Right lobe of liver (tissue), 6 donors: ENCODE data around the gene KIF19. TPM values are rescaled to one million over a fixed set of nuclear protein-coding genes. Genes with fewer than 3 reads are reported as not detected.
"Not testable (repeated sequence)": the region's sequence is repeated elsewhere in the genome, so short reads cannot be mapped to it uniquely, and the experiment has no call there.

Experiments used
- ATAC-seq, 4 donors: fragments of 200-7000 bp; cut with Tn5 transposase; one replicate each; pipeline ENCODE4 v1.9.1; 2020; ENCODE audit warnings: mild to moderate bottlenecking in 4 of 4, moderate library complexity in 4 of 4
- DNase-seq, 3 donors: peaks; one replicate each; pipeline ENCODE4 v3.0.0-alpha.2; 2020
- H3K27ac ChIP-seq, 3 donors: fragments of 200-600 bp; one replicate each; pipeline ENCODE4 v1.8.0; 2022
- H3K27me3 ChIP-seq, 2 donors: fragments of 200-600 bp; one replicate each; pipeline ENCODE4 v1.8.0; 2022
- H3K36me3 ChIP-seq, 4 donors: fragments of 200-600 bp; sonication (generic) in 1 of 4; one replicate each; pipeline versions ENCODE4 v1.5.1 to v1.8.0; 2017 to 2022; ENCODE audit warnings: control low read depth in 1 of 4
- H3K4me1 ChIP-seq, 4 donors: fragments of 200-600 bp; sonication (generic) in 1 of 4; one replicate each; pipeline versions ENCODE4 v1.5.1 to v1.8.0; 2017 to 2022; ENCODE audit warnings: control low read depth in 1 of 4
- H3K4me3 ChIP-seq, 3 donors: fragments of 200-600 bp; one replicate each; pipeline ENCODE4 v1.8.0; 2022
- H3K9me3 ChIP-seq, 4 donors: fragments of 200-600 bp; sonication (generic) in 1 of 4; one replicate each; pipeline versions ENCODE4 v1.5.1 to v1.8.0; 2017 to 2022; ENCODE audit warnings: control low read depth in 1 of 4
- CTCF ChIP-seq, 4 donors: fragments of 200-600 bp in 3 of 4; fragments of 450-650 bp in 1 of 4; IDR thresholded peaks; one replicate each; pipeline versions ENCODE4 v1.5.1 to v1.8.0; 2016 to 2022; ENCODE audit warnings: antibody characterized with exemption in 4 of 4, mild to moderate bottlenecking in 2 of 4
- POLR2A ChIP-seq: fragments of 450-650 bp; IDR thresholded peaks from one replicate; pipeline ENCODE4 v1.6.1; 2017; ENCODE audit warnings: antibody characterized with exemption, mild to moderate bottlenecking
- WGBS: methylation state at CpG from one replicate; pipeline ENCODE4 v1.1.6; 2018; ENCODE audit warnings: low coverage, low lambda C conversion rate; ENCODE audit not compliant: insufficient coverage; ENCODE audit errors: missing lambda C conversion rate; 5-methylcytosine and 5-hydroxymethylcytosine counted together
- intact Hi-C, 2 donors: fragments of 100-400 bp; cut with DNase I; formaldehyde crosslinking; loops; one replicate each; pipeline versions ENCODE4 v1.11.2 to v1.14.1; 2022
- total RNA-seq, 6 experiments: library from RNA; depleted of rRNA in 2 of 6; stranded (reverse); fragments of >200 nt in 2 of 6; fragmentation: NEBNext Ultra II Directional in 3 of 6; extraction: Animal tissue kit (Norgen Biotek cat#: 25700) in 3 of 6; gene quantifications; one replicate each; pipeline versions ENCODE4 v1.1.0 to v1.2.4, GENCODE V29; 2016 to 2023
- donor health status: DM: no; HTN: yes; CAD: no.
- donor health status: DM: no; HTN: no; CAD: no.
- donor health status: DM: no; HTN: no; CAD: no.
- donor health status: DM: no; HTN: yes; CAD: no.
- donor health status: DM: no; HTN: yes; CAD: no.

Gene KIF19
- total RNA-seq, 6 experiments from 2014 or later = 0.31 to 1.1 (median 0.64) TPM

GRCh38 chr17:74402048-74402447 is 76.0 kb downstream of the KIF19 start:
- no peak overlapping the region for H3K27ac ChIP-seq
- H3K36me3 ChIP-seq = no peaks in the 10 kb centered on the region
- H3K4me1 ChIP-seq = peaks cover 0 to 3% (median 0%) of the 10 kb centered on the region in 4 donors
- ATAC-seq (no peak), DNase-seq (no peak)
- no peaks in the 10 kb centered on the region for H3K9me3 ChIP-seq
- WGBS = 78% methylated on average over 5 of the region's 7 CpGs
- no peak for TF ChIP-seq CTCF (IDR thresholded peaks at IDR 0.05)
- TF ChIP-seq POLR2A = no peak
- no peak overlapping the region for H3K4me3 ChIP-seq
- H3K27me3 ChIP-seq = no peaks in the 10 kb centered on the region
- intact Hi-C loops = no loop called here

DNA sequence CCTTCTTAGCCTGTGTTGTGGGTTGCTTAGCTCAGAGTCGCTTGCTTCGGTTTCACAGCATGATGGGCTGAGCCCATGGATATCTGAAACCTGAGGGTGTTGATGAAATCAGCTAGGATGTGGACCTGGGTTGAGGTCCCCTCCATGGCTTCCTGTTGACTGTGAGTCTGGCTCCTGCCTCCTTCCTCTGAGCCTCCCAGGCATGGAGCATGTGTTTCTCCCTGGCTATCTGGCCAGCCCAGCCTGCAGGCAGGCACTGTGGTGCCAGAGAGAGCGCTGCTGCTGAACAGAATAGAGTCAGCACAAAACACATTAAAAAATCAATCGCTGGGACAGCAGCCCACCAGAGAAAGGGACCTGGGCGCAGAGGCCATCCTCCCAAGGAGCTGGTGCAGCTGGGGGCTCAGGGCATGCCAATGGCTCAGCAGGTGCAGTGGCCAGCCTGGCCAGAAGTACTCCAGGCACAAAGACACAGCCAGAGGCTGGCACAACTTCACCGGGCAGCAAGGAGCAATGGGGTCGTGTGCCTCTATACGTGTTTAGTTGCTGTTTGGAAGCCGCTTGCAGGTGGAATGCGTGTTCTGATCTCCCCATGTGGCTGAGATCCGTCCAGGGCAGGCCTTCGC is 77.6 kb downstream of the KIF19 start:
- ATAC-seq (peak in 1 of 4 donors; percentile 55), DNase-seq (no peak)
- H3K4me1 ChIP-seq = peaks cover 0 to 9% (median 0%) of the 10 kb centered on the region in 4 donors
- intact Hi-C loops = no loop called here
- H3K36me3 ChIP-seq = no peaks in the 10 kb centered on the region
- no peaks in the 10 kb centered on the region for H3K9me3 ChIP-seq
- WGBS = no CpG with 5 or more reads among the region's 12 CpGs
- H3K27ac ChIP-seq = no peak overlapping the region
- no peaks in the 10 kb centered on the region for H3K27me3 ChIP-seq
- no peak overlapping the region for H3K4me3 ChIP-seq
- TF ChIP-seq POLR2A (no peak), CTCF (IDR thresholded peaks at IDR 0.05) (no peak)

- no peaks in the 10 kb centered on the region for H3K36me3 ChIP-seq
- peaks cover 0 to 9% (median 0%) of the 10 kb centered on the region in 4 donors for H3K4me1 ChIP-seq
- H3K27me3 ChIP-seq = no peaks in the 10 kb centered on the region
- no peak overlapping the region for H3K4me3 ChIP-seq
- H3K27ac ChIP-seq = no peak overlapping the region
- no CpG with 5 or more reads among the region's 7 CpGs for WGBS
- no peak for DNase-seq
- H3K9me3 ChIP-seq = no peaks in the 10 kb centered on the region
- TF ChIP-seq POLR2A (no peak), CTCF (IDR thresholded peaks at IDR 0.05) (no peak)
- no peak for ATAC-seq
- intact Hi-C loops = no loop called here
Measured at GRCh38 chr17:74404218-74404617, 78.2 kb downstream of the KIF19 start.

DNA sequence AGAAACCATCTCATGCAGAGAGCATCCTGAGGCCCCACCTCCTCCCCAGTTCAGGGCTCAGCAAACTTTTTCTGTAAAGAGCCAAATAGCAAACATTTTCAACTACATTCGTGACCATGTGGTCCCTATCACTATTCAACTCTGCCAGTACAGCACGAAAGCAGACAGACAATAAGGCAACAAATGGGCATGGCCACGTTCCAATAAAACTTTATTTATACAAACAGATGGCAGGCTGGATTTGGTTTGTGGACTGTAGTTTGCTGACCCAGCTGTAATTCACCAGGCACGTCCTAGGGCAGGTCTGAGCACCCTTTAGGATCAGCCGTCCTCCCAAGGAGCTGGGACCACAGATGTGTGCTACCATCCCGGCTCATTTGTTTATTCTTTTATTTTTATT is 78.8 kb downstream of the KIF19 start:
- DNase-seq (no peak), ATAC-seq (no peak)
- TF ChIP-seq POLR2A (no peak), CTCF (IDR thresholded peaks at IDR 0.05) (no peak)
- no peaks in the 10 kb centered on the region for H3K9me3 ChIP-seq
- 77% methylated on average over 6 of the region's 6 CpGs for WGBS
- no peaks in the 10 kb centered on the region for H3K27me3 ChIP-seq
- no peaks in the 10 kb centered on the region for H3K36me3 ChIP-seq
- peaks cover 0 to 9% (median 0%) of the 10 kb centered on the region in 4 donors for H3K4me1 ChIP-seq
- H3K27ac ChIP-seq = no peak overlapping the region
- no peak overlapping the region for H3K4me3 ChIP-seq
- intact Hi-C loops = no loop called here

GRCh38 chr17:74405311-74405710 is 79.3 kb downstream of the KIF19 start:
- H3K9me3 ChIP-seq, H3K36me3 ChIP-seq, DNase-seq, H3K27me3 ChIP-seq, H3K27ac ChIP-seq, intact Hi-C loops, ATAC-seq, H3K4me3 ChIP-seq, H3K4me1 ChIP-seq: not testable (repeated sequence)
- 94% methylated on average over 5 of the region's 5 CpGs for WGBS

Other genes starting within 250 kb of the KIF19 start
- 100 to 1,000 TPM; 161 to 313 (median 282) TPM for gene RPL38, start 122.5 kb upstream of the KIF19 start, total RNA-seq
- gene TTYH2, start 112.7 kb upstream of the KIF19 start, total RNA-seq = 1 to 10 TPM in 3 of 6 experiments, under 1 TPM in 3; 0.60 to 1.8 (median 1.3) TPM
- not detected for gene DNAI2, start 52.0 kb upstream of the KIF19 start, total RNA-seq
- not detected for gene BTBD17, start 35.6 kb downstream of the KIF19 start, total RNA-seq
- gene GPR142, start 41.3 kb downstream of the KIF19 start, total RNA-seq = under 1 TPM in 1 of 6 experiments, not detected in 5; 0.24 TPM
- gene GPRC5C, start 105.9 kb downstream of the KIF19 start, total RNA-seq = 100 to 1,000 TPM; 120 to 215 (median 131) TPM
- 10 to 100 TPM in 1 of 6 experiments, 1 to 10 TPM in 5; 4.8 to 16.6 (median 6.6) TPM for gene CD300A, start 140.4 kb downstream of the KIF19 start, total RNA-seq
- gene CD300LB, start 205.2 kb downstream of the KIF19 start, total RNA-seq = under 1 TPM; 0.07 to 0.33 (median 0.21) TPM
- 1 to 10 TPM in 1 of 6 experiments, under 1 TPM in 5; 0.22 to 2.7 (median 0.41) TPM for gene CD300C, start 219.9 kb downstream of the KIF19 start, total RNA-seq
- gene CD300H, start 241.3 kb downstream of the KIF19 start, total RNA-seq = 1 to 10 TPM in 1 of 6 experiments, not detected in 5; 1.2 TPM